ENCODE measurements around the gene SMPX. TPM values are rescaled to one million over a fixed set of nuclear protein-coding genes. Genes with fewer than 3 reads are reported as not detected.

Gene SMPX
- total RNA-seq, 1 donor from 2014 or later: 0.57 TPM

DNA sequence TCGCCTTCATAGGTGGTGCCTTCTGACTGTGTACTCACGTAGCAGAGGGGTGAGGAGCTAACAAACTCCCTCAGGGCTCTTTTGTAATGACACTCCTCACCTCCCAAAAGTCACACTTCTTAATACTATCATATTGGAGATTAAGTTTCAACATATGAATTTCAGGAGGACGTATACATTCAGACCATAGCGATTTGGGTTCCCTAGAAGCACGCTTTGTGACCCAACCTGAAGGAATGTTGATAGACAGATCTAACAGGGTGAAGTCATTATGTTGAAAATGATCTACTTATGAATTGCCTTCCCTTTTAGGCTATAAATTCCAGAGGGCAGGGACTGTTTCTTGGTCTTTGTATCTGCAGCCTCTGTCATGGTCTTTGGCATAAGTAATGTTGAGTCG, 96.6 kb downstream of the SMPX start:
- Mint-ChIP-seq H3K9me3 (ENCODE audit: low read depth) (no peaks in the 10 kb centered on the region), H3K36me3 (ENCODE audit: low read depth) (no peaks in the 10 kb centered on the region), H3K4me1 (ENCODE audit: low read depth) (peaks cover 3% of the 10 kb centered on the region), H3K27ac (ENCODE audit: unreplicated experiment) (no peak overlapping the region), H3K27me3 (ENCODE audit: low read depth) (no peaks in the 10 kb centered on the region), H3K4me3 (ENCODE audit: unreplicated experiment) (no peak overlapping the region)
- TF ChIP-seq, protein P1, sequence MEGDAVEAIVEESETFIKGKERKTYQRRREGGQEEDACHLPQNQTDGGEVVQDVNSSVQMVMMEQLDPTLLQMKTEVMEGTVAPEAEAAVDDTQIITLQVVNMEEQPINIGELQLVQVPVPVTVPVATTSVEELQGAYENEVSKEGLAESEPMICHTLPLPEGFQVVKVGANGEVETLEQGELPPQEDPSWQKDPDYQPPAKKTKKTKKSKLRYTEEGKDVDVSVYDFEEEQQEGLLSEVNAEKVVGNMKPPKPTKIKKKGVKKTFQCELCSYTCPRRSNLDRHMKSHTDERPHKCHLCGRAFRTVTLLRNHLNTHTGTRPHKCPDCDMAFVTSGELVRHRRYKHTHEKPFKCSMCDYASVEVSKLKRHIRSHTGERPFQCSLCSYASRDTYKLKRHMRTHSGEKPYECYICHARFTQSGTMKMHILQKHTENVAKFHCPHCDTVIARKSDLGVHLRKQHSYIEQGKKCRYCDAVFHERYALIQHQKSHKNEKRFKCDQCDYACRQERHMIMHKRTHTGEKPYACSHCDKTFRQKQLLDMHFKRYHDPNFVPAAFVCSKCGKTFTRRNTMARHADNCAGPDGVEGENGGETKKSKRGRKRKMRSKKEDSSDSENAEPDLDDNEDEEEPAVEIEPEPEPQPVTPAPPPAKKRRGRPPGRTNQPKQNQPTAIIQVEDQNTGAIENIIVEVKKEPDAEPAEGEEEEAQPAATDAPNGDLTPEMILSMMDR (IDR thresholded peaks at IDR 0.05): no peak
- DNase-seq (ENCODE audit: low spot score): no peak

DNA sequence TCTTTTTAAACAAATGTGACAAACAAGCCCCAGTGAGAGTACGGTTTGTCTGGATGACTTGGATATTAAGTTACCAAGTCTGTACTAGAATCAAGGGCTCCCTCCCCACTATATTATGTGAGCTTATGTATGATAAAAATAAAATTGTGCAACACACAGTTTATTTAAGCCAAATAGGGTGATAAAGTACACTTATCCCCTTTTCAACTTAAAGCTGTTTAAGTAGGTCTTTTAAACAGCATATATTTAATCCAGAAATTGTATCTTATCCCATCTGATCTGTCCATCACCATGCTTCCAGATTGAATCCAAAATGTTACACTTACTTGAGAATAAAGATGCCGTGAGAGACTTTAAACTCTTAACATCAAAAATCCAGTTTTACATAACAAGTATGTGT, 97.8 kb downstream of the SMPX start:
- TF ChIP-seq, protein P1 (IDR thresholded peaks at IDR 0.05): no peak
- Mint-ChIP-seq H3K36me3 (ENCODE audit: low read depth) (no peaks in the 10 kb centered on the region), H3K4me3 (ENCODE audit: unreplicated experiment) (no peak overlapping the region), H3K9me3 (ENCODE audit: low read depth) (no peaks in the 10 kb centered on the region), H3K27me3 (ENCODE audit: low read depth) (no peaks in the 10 kb centered on the region), H3K27ac (ENCODE audit: unreplicated experiment) (no peak overlapping the region), H3K4me1 (ENCODE audit: low read depth) (peaks cover 5% of the 10 kb centered on the region)
- DNase-seq (ENCODE audit: low spot score): no peak

DNA sequence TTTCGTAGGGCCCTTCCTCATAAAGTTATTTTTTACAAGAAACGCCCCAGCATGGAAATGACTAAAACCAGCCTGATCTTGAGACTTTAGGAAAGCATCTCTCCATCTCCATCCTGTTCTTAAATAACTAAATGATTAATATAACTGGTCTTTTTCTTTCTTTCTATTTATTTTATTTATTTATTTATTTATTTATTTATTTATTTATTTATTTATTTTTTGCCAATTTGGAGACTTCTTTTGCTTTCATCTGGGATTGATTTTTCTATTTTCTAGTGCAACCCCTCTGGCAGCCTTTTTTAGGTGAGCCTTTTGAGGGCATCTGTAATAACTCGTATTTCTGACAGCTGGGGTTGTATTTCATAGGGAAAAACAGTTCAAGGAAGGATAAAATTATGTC, 98.6 kb downstream of the SMPX start:
- no peak overlapping the region for H3K27ac Mint-ChIP-seq (ENCODE audit: unreplicated experiment)
- H3K36me3 Mint-ChIP-seq (ENCODE audit: low read depth): no peaks in the 10 kb centered on the region
- TF ChIP-seq, protein P1 (IDR thresholded peaks at IDR 0.05): no peak
- no peaks in the 10 kb centered on the region for H3K9me3 Mint-ChIP-seq (ENCODE audit: low read depth)
- H3K4me1 Mint-ChIP-seq (ENCODE audit: low read depth): peaks cover 10% of the 10 kb centered on the region
- no peak for DNase-seq (ENCODE audit: low spot score)
- no peaks in the 10 kb centered on the region for H3K27me3 Mint-ChIP-seq (ENCODE audit: low read depth)
- H3K4me3 Mint-ChIP-seq (ENCODE audit: unreplicated experiment): no peak overlapping the region

DNA sequence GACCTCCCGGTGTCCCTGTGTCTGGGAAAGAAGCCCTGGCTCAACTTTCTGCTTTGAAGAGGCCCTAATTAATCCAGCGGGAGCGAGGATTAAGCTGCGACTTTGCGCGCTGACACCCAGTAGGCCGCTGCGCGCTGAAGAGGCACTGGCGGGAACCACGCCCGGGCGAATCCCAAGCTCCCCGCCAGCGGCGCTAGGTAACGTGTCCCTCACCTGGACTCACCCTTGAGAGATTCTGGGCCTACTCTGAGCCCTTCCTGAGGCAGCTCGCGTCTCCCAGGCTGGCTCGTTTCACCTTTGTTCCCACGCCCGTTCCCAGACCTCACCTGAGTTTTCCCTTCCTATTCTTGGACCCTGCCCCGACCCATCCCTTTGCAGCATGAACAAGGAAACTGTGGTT, 99.2 kb downstream of the SMPX start:
- TF ChIP-seq, protein P1 (IDR thresholded peaks at IDR 0.05): no peak
- no peaks in the 10 kb centered on the region for H3K9me3 Mint-ChIP-seq (ENCODE audit: low read depth)
- H3K27ac Mint-ChIP-seq (ENCODE audit: unreplicated experiment): no peak overlapping the region
- H3K4me3 Mint-ChIP-seq (ENCODE audit: unreplicated experiment): no peak overlapping the region
- peaks cover 10% of the 10 kb centered on the region for H3K4me1 Mint-ChIP-seq (ENCODE audit: low read depth)
- DNase-seq (ENCODE audit: low spot score): no peak
- no peaks in the 10 kb centered on the region for H3K27me3 Mint-ChIP-seq (ENCODE audit: low read depth)
- no peaks in the 10 kb centered on the region for H3K36me3 Mint-ChIP-seq (ENCODE audit: low read depth)

DNA sequence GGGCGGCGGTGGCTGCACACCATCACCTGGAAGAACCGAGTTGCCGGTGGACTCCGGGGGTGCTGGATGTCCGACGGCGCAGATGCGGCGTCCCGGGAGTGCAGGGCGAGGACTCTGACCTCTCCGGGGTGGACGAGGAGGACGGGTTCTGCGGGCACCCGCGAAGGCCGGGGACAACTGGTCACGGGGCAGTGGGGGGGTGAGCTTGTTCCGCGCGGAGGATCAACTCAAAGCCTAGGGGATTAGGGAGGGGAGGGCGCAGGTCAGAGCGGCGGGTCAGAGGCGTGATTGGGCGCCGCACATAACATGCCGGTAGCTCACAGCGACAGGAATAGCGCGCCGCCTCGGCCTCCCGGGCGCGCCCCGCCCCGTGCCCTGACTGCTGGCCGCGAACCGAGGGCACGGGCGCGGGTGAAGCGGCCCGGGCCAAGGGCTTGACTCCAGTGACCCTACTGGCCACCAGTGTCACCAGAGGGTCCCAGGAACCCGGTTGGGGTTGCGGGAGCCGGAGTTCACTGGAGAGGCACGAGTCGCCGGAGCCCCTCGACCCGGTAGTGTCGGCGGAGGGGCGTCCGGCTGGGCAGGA, 99.7 kb downstream of the SMPX start, which contains the start of gene KLHL34:
KLHL34 (minus strand) TSS at position 179 of the 586 bp plus-strand sequence. CDS start 542 bp downstream, outside the sequence.
- no peak within 1 kb of the TSS for H3K4me3 Mint-ChIP-seq (ENCODE audit: unreplicated experiment)
- TF ChIP-seq, protein P1 (IDR thresholded peaks at IDR 0.05): no peak
- no peaks in the 10 kb centered on the region for H3K27me3 Mint-ChIP-seq (ENCODE audit: low read depth)
- no peaks in the 10 kb centered on the region for H3K9me3 Mint-ChIP-seq (ENCODE audit: low read depth)
- H3K4me1 Mint-ChIP-seq (ENCODE audit: low read depth): peaks cover 10% of the 10 kb centered on the region
- no peak within 1 kb of the TSS for H3K27ac Mint-ChIP-seq (ENCODE audit: unreplicated experiment)
- peak; percentile 92 for DNase-seq (ENCODE audit: low spot score)
- H3K36me3 Mint-ChIP-seq (ENCODE audit: low read depth): no peaks in the 10 kb centered on the region
